22Rv1 (cell line): ENCODE results near the gene ZNF611.
"Not testable (repeated sequence)": the region's sequence is repeated elsewhere in the genome, so short reads cannot be mapped to it uniquely, and the experiment has no call there.

Source experiments
- H3K27ac ChIP-seq: fragments of 450-650 bp; 2 replicates; pipeline ENCODE4 v1.5.1; 2017
- ZFX ChIP-seq: fragments of 450-650 bp; IDR thresholded peaks from 2 replicates; pipeline ENCODE4 v1.6.1; 2017; ENCODE audit warnings: antibody characterized with exemption, borderline replicate concordance
- TF ChIP-seq, protein P1 (sequence below): fragments of 450-650 bp; IDR thresholded peaks from 2 replicates; pipeline ENCODE4 v1.5.1; 2017; ENCODE audit warnings: mild to moderate bottlenecking

Gene ZNF611

DNA sequence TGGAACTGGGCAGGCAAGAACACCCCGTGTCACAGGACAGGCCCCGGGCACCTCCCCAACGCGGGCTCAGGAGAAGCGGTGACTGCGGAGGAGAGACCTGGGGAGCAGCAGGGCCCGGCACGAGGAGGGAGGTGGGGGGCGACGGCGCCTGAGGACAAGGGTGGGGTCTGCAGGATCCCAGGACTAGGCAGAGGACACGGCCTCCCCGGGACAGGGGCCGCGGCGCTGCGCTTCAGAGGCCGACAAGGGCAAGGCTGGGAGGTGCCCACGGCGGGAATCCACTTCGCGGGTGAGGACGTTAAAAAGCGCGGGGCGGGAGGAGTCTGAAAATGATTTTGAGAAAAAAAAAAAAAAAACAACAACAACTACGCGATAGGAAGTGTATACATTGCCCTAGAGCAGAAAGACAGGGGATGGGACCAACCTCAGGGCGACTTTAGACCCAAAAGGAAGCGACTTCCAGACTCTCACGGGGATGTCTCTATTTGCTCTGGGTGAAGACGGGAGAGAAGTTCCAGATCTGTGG is 44.9 kb downstream of the ZNF611 start:
- peak overlapping the region; percentile 77 for H3K27ac ChIP-seq
- TF ChIP-seq, protein P1, sequence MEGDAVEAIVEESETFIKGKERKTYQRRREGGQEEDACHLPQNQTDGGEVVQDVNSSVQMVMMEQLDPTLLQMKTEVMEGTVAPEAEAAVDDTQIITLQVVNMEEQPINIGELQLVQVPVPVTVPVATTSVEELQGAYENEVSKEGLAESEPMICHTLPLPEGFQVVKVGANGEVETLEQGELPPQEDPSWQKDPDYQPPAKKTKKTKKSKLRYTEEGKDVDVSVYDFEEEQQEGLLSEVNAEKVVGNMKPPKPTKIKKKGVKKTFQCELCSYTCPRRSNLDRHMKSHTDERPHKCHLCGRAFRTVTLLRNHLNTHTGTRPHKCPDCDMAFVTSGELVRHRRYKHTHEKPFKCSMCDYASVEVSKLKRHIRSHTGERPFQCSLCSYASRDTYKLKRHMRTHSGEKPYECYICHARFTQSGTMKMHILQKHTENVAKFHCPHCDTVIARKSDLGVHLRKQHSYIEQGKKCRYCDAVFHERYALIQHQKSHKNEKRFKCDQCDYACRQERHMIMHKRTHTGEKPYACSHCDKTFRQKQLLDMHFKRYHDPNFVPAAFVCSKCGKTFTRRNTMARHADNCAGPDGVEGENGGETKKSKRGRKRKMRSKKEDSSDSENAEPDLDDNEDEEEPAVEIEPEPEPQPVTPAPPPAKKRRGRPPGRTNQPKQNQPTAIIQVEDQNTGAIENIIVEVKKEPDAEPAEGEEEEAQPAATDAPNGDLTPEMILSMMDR: no peak
- TF ChIP-seq ZFX: no peak

DNA sequence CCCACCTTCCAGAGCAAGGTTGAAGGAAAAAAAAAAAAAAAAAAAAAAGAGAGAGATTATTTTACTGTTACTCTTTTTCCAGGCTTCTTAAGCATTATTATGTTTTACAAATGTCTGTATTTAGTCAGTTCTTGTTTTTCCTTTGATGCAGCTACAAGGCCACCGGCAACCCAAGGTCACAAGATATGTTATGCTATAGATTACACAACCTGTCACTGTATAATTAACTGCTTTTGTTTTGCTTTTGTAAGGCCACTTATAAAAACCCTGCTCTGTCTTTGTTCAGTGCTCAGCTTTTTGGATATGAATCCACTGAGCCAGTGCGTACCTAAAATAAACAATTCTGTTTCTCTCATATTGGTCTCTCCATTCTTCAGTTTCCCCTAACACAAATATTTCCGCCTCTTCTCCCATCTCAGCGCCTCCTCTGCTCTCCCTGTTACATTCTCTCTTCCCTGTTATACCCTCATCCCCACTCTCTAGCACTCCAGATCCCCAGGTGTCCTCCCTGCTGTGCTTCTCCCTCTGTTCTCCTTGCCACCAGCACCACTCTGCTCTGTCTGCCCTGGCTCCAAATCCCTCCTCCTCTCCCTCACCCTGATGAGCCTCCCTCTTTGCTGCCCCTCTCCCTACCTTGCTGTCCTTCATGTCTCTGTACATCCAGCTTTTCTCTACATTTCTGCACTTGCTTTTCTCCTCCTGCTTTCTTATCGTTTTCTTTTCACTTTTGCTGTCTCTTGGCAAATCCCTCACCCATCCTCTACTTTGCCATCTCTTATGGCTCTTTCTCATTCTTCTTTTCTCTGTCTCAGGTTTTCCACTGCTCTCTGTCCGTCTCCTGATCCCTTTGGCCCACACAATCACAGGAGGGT is 45.7 kb downstream of the ZNF611 start:
- peak overlapping the region; percentile 77 for H3K27ac ChIP-seq

DNA sequence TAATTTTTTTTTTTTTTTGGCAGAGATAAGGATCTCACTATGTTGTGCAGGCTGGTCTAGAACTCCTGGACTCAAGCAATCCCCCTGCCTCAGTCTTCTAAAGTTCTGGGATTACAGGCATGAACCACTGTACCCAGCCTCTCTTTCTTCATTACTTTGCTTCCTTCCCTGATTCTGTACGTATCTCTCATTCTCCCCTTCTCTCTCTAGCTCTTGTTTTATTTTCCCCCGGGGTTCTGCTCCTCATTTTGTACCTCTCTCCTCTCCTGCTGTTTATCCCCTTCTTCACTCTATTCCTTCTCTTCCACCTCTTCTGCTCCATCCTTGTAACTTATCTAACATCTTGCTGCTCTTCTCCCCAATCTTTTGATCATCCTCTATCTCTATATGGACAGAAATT is 46.5 kb downstream of the ZNF611 start:
- TF ChIP-seq, protein P1: no peak
- TF ChIP-seq ZFX: no peak
- H3K27ac ChIP-seq: no peak overlapping the region

DNA sequence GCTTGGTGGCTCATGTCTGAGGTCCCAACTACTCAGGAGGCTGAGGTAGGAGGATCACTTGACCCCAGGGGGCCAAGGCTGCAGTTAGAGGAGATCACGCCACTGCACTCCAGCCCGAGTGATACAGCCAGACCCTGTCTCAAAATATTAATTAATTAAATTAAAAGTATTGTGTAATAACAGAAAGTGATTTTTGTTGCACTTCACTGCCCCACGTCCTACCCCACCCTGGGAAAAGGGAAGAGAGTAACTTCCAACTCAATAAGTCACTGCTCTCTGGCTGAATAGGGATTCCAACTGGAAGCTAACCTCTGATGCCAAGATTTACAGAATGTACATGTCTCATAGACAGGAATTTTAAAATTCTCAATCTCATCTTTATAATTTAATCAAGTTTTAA is 47.2 kb downstream of the ZNF611 start:
- TF ChIP-seq ZFX: no peak
- TF ChIP-seq, protein P1: no peak
- no peak overlapping the region for H3K27ac ChIP-seq

DNA sequence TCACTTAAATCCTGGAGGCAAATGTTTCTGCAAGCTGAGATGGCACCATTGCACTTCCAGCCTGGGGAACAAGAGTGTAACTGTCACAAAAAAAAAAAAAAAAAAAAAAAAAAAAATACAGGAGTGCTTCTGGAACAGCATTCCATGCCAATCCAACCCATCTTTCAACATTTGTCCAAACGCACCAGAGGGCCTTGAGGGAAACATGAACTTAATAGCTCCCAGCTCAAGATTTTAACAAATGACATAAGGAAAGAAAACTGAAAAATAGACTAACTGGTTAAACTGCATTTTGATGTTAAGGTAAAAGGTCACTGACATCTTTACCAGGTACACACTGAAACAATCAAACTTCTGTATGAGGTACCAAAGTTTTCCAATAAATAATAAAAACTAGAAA is 49.0 kb downstream of the ZNF611 start:
- TF ChIP-seq, protein P1: no peak
- TF ChIP-seq ZFX: no peak
- H3K27ac ChIP-seq: no peak overlapping the region

DNA sequence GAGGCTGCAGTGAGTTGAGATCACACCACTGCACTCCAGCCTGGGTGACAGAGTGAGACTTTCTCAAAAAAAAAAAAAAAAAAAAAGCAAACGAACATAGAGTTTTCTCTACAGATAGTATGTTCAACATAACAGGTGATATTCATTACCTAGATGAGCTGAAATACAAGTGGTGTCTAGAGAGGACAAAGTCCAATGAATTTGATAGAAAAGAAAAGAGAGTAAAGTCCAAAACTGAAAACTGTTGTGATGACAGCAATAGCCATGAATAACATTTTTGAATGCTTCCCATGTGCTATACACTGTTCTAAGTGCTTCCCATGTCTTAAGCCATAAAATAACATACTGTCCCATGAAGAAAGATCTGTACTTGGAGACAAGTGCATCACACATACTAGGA is 53.6 kb downstream of the ZNF611 start:
- not testable (repeated sequence) for H3K27ac ChIP-seq

DNA sequence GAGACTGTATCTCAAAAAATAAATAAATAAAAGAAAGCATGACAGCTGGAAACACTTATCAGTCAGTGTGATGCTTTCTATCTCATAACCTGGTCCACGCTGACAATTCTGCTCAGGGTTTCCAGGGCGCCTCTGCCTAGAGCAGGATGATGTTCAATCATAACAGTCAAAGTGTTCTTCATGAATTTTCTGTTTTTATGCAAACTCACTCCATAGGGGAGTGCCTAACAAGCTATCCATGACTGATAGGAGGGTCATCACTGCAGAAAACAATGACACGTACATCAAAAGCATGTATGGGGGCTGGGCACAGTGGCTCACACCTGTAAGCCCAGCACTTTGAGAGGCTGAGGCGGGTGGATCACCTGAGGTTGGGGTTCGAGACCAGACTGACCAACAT is 55.2 kb downstream of the ZNF611 start:
- no peak overlapping the region for H3K27ac ChIP-seq
- no peak for TF ChIP-seq ZFX
- TF ChIP-seq, protein P1: no peak

DNA sequence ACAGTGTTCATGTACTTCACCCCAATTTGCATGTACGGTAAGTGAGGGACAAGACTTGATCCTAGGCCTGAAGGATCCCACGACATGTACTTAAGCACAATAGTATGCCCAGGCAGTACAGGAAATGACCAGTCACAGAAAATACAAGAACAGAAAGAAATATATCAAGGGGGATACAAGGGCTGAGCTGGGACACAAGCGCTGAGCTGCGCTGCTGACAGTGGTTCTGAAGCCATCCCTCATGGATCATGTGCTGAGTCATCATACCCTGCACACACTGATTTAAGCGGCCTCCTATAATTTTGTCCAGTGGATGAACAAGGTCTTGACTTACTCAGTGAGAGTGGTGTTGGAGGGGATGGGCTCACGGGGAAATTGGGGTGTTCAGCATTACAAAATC is 59.6 kb downstream of the ZNF611 start:
- not testable (repeated sequence) for H3K27ac ChIP-seq

DNA sequence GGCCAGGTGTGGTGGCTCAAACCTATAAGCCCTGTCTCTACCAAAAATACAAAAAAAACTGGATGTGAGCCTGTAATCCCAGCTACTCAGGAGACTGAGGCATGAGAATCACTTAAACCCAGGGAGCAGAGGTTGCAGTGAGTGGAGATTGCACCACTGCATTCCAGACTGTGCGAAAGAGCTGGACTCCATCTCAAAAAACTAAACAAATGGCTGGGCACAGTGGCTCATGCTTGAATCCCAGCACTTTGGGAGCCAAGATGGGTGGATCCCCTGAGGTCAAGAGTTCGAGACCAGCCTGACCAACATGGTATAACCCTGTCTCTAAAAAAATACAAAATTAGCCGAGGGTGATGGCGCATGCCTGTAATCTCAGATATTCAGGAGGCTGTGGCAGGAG is 61.8 kb downstream of the ZNF611 start:
- no peak overlapping the region for H3K27ac ChIP-seq
- TF ChIP-seq, protein P1: no peak
- TF ChIP-seq ZFX: no peak
